ENCODE measurements around the gene DARS1. TPM values are rescaled to one million over a fixed set of nuclear protein-coding genes. Genes with fewer than 3 reads are reported as not detected.

DARS1 gene
- total RNA-seq, 1 donor from 2014 or later: 82.9 TPM

GRCh38 chr2:135862718-135863117, 122.7 kb downstream of the DARS1 start:
- Mint-ChIP-seq H3K27ac (ENCODE audit: unreplicated experiment) (no peak overlapping the region), H3K27me3 (ENCODE audit: unreplicated experiment) (no peaks in the 10 kb centered on the region), H3K9me3 (ENCODE audit: unreplicated experiment) (no peaks in the 10 kb centered on the region), H3K36me3 (ENCODE audit: low read depth, unreplicated experiment) (peaks cover 14% of the 10 kb centered on the region), H3K4me1 (ENCODE audit: unreplicated experiment) (no peaks in the 10 kb centered on the region), H3K4me3 (ENCODE audit: unreplicated experiment) (no peak overlapping the region)
- TF ChIP-seq CTCF (IDR thresholded peaks at IDR 0.05; ENCODE audit: unreplicated experiment): no peak
- no peak for DNase-seq (ENCODE audit: low spot score)

Other genes with a start within 250 kb of the DARS1 start
- gene UBXN4, start 243.8 kb downstream of the DARS1 start, total RNA-seq (ENCODE audit: unreplicated experiment): 101 TPM
- gene LCT, start 148.4 kb downstream of the DARS1 start, total RNA-seq (ENCODE audit: unreplicated experiment): 0.13 TPM
- gene MCM6, start 109.2 kb downstream of the DARS1 start, total RNA-seq (ENCODE audit: unreplicated experiment): 27.2 TPM
- 255 TPM for gene CXCR4, start 132.5 kb upstream of the DARS1 start, total RNA-seq (ENCODE audit: unreplicated experiment)

Data from endothelial cell (in vitro differentiated cells).